Liver (tissue), 9 donors: ENCODE results near the gene DNTTIP2. TPM values are rescaled to one million over a fixed set of nuclear protein-coding genes. Genes with fewer than 3 reads are reported as not detected.

Experiments
- DNase-seq: peaks from one replicate; pipeline ENCODE4 v3.0.0-alpha.2; 2017; ENCODE audit warnings: low spot score
- H3K27ac ChIP-seq, 2 donors: one replicate each; pipeline ENCODE4 v1.7.0; 2013; ENCODE audit warnings: inconsistent platforms in 2 of 2, low read length in 2 of 2, control low read depth in 1 of 2, low read depth in 1 of 2, mild to moderate bottlenecking in 1 of 2
- H3K27me3 ChIP-seq, 4 donors: one replicate each; pipeline versions ENCODE4 v1.6.1 to v1.7.0; 2013; ENCODE audit warnings: low read length in 3 of 4, inconsistent platforms in 1 of 4, mild to moderate bottlenecking in 1 of 4, moderate library complexity in 1 of 4; ENCODE audit not compliant: control insufficient read depth in 4 of 4, insufficient read depth in 4 of 4
- H3K36me3 ChIP-seq, 4 donors: one replicate each; pipeline versions ENCODE4 v1.6.1 to v1.7.0; 2013; ENCODE audit warnings: low read length in 3 of 4, mild to moderate bottlenecking in 3 of 4, low read depth in 1 of 4, moderate library complexity in 1 of 4; ENCODE audit not compliant: control insufficient read depth in 4 of 4, insufficient read depth in 3 of 4
- H3K4me1 ChIP-seq, 4 donors: one replicate each; pipeline versions ENCODE4 v1.6.1 to v1.7.0; 2013; ENCODE audit warnings: low read length in 3 of 4, mild to moderate bottlenecking in 3 of 4, moderate library complexity in 1 of 4; ENCODE audit not compliant: control insufficient read depth in 4 of 4, insufficient read depth in 4 of 4
- H3K4me3 ChIP-seq, 3 donors: one replicate each; pipeline versions ENCODE4 v1.6.1 to v1.7.0; 2013; ENCODE audit warnings: low read length in 3 of 3, control low read depth in 1 of 3, low read depth in 1 of 3, mild to moderate bottlenecking in 1 of 3
- H3K9ac ChIP-seq, 2 donors: one replicate each; pipeline ENCODE4 v1.7.0; 2013; ENCODE audit warnings: low read length in 2 of 2, mild to moderate bottlenecking in 2 of 2, moderate library complexity in 2 of 2, control low read depth in 1 of 2, low read depth in 1 of 2
- H3K9me3 ChIP-seq, 4 donors: one replicate each; pipeline versions ENCODE4 v1.6.1 to v1.7.0; 2013; ENCODE audit warnings: low read length in 3 of 4; ENCODE audit not compliant: control insufficient read depth in 4 of 4
- EGR1 ChIP-seq, 2 donors: IDR thresholded peaks; 2 replicates each; pipeline ENCODE4 v1.6.1; 2016 to 2018; ENCODE audit warnings: antibody characterized with exemption in 2 of 2, low read depth in 2 of 2
- FOXA1 ChIP-seq: IDR thresholded peaks from 2 replicates; pipeline ENCODE4 v1.6.1; 2016; ENCODE audit warnings: antibody characterized with exemption
- FOXA2 ChIP-seq: IDR thresholded peaks from 2 replicates; pipeline ENCODE4 v1.6.1; 2016; ENCODE audit warnings: antibody characterized with exemption
- GABPA ChIP-seq, 2 donors: IDR thresholded peaks in 1 of 2; conservative IDR thresholded peaks in 1 of 2; 2 replicates each; pipeline ENCODE4 v1.6.1; 2016; ENCODE audit warnings: antibody characterized with exemption in 2 of 2, mild to moderate bottlenecking in 1 of 2, moderate library complexity in 1 of 2
- HNF4A ChIP-seq, 2 donors: conservative IDR thresholded peaks; 2 replicates each; pipeline ENCODE4 v1.6.1; 2016; ENCODE audit warnings: antibody characterized with exemption in 2 of 2, mild to moderate bottlenecking in 2 of 2
- HNF4G ChIP-seq: IDR thresholded peaks from 2 replicates; pipeline ENCODE4 v1.6.1; 2016; ENCODE audit warnings: antibody characterized with exemption
- JUND ChIP-seq, 2 donors: IDR thresholded peaks; 2 replicates each; pipeline ENCODE4 v1.6.1; 2016; ENCODE audit warnings: antibody characterized with exemption in 2 of 2
- NR2F2 ChIP-seq: IDR thresholded peaks from 2 replicates; pipeline ENCODE4 v1.6.1; 2016; ENCODE audit warnings: antibody characterized with exemption
- RAD21 ChIP-seq, 2 donors: IDR thresholded peaks; 2 replicates each; pipeline ENCODE4 v1.6.1; 2016; ENCODE audit warnings: antibody characterized with exemption in 2 of 2, mild to moderate bottlenecking in 2 of 2
- RXRA ChIP-seq, 2 donors: IDR thresholded peaks; 2 replicates each; pipeline ENCODE4 v1.6.1; 2017 to 2018; ENCODE audit warnings: antibody characterized with exemption in 2 of 2, mild to moderate bottlenecking in 1 of 2
- SP1 ChIP-seq: IDR thresholded peaks from 2 replicates; pipeline ENCODE4 v1.6.1; 2018; ENCODE audit warnings: antibody characterized with exemption, mild to moderate bottlenecking
- TAF1 ChIP-seq: conservative IDR thresholded peaks from 2 replicates; pipeline ENCODE4 v1.6.1; 2016; ENCODE audit warnings: antibody characterized with exemption, mild to moderate bottlenecking
- YY1 ChIP-seq: IDR thresholded peaks from 2 replicates; pipeline ENCODE4 v1.6.1; 2016; ENCODE audit warnings: antibody characterized with exemption, mild to moderate bottlenecking
- WGBS: extraction: QIAGEN DNeasy Blood & Tissue Kit; methylation state at CpG from one replicate; pipeline ENCODE4 v1.1.7; 2013; 5-methylcytosine and 5-hydroxymethylcytosine counted together
- polyA plus RNA-seq, 2 donors: library from polyadenylated mRNA; stranded (reverse) in 1 of 2; unstranded in 1 of 2; fragments of 200-250 nt in 1 of 2; fragments of >200 nt in 1 of 2; fragmentation: Nextera tagmentation in 1 of 2; extraction: Ambion mirVana in 1 of 2; gene quantifications; one replicate each; pipeline versions ENCODE4 v1.2.1 to v1.2.3, GENCODE V29; 2013 to 2015
- total RNA-seq, 2 donors: library from RNA; depleted of rRNA; stranded (reverse); fragments of >200 nt; gene quantifications; one replicate each; pipeline ENCODE4 v1.2.3, GENCODE V29; 2014
- TF ChIP-seq, protein P1 (sequence below): IDR thresholded peaks from 2 replicates; pipeline ENCODE4 v1.6.1; 2016; ENCODE audit warnings: antibody characterized with exemption
- TF ChIP-seq, protein P2 (sequence below): IDR thresholded peaks from 2 replicates; pipeline ENCODE4 v1.6.1; 2016; ENCODE audit warnings: antibody characterized with exemption
- TF ChIP-seq, protein P3 (sequence below): fragments of 150-350 bp; IDR thresholded peaks from 2 replicates; pipeline ENCODE4 v1.5.1; 2017; ENCODE audit warnings: improper control_type of control experiment, low read depth, low read length; ENCODE audit not compliant: missing input control
- TF ChIP-seq, protein P4 (sequence below): IDR thresholded peaks from 2 replicates; pipeline ENCODE4 v1.6.1; 2016; ENCODE audit warnings: antibody characterized with exemption
- TF ChIP-seq, protein P5 (sequence below): IDR thresholded peaks from 2 replicates; pipeline ENCODE4 v1.6.1; 2016; ENCODE audit warnings: antibody characterized with exemption, mild to moderate bottlenecking
- donor health status: healthy.
- donor health status: healthy.
- donor health status: healthy.
- donor health status: healthy.
- donor health status: healthy.

DNTTIP2 gene
- total and polyA plus RNA-seq, 4 donors: 10.9 to 19.7 (median 13.4) TPM

DNA sequence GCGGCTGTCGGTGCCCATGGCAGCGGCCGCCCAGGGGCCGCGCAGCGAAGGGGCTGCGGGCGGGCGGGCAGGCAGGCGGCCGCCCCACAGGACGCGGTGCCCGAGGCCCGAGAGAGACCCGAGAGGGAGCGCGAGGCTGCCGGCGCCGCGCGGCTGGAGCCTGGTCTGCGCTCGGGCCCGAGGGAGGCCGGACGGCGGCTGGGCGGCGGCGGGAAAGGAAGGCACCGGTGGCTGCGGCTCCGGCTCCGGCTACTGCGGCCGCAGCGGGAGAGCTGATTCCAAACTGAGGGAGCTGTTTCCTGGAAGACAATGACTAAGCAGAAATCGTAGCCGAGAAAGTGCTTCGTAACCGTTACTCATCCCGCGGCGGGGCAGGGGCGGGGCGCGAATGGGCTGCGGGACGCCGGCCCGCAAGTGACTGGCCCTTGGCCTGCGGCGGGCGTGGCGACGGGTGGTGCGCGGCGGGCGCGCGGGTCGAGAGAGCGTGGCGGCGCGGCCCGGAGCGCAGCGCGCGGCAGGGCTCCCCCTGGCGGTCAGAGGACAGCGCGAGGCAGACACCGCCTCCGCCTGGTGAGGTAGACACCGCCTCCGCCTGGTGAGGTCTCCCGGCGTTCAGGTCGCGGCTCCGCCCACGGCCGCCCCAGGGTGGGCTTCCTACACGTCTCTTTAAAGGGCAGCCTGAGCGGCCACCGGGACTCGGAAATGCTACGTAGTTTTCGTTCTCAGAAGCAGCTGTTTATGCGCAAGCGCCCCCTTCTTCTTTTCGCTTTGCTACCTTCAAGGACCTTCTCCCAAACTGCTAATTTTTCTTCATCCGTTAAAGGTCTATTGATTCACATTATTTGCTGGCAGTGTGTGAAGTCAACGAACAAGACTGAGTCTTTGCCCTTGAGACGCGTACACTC is 30.4 kb upstream of the DNTTIP2 start, which contains the start of gene GCLM:
TSS of gene GCLM (minus strand) at position 285 of the 905 bp plus-strand sequence. CDS start at position 18, 267 bp downstream.
- peaks cover 0 to 35% (median 28%) of the 10 kb centered on the region in 4 donors for H3K4me1 ChIP-seq
- DNase-seq: peak; percentile 97

More for the DNA sequence above, 30.4 kb upstream of the DNTTIP2 start, which contains the start of gene GCLM:
- H3K9ac ChIP-seq: peak within 1 kb of the TSS; percentile 57 to 74
- TF ChIP-seq HNF4A (conservative IDR thresholded peaks at IDR 0.05): no peak
- no peak for TF ChIP-seq FOXA2
- TF ChIP-seq, protein P1, sequence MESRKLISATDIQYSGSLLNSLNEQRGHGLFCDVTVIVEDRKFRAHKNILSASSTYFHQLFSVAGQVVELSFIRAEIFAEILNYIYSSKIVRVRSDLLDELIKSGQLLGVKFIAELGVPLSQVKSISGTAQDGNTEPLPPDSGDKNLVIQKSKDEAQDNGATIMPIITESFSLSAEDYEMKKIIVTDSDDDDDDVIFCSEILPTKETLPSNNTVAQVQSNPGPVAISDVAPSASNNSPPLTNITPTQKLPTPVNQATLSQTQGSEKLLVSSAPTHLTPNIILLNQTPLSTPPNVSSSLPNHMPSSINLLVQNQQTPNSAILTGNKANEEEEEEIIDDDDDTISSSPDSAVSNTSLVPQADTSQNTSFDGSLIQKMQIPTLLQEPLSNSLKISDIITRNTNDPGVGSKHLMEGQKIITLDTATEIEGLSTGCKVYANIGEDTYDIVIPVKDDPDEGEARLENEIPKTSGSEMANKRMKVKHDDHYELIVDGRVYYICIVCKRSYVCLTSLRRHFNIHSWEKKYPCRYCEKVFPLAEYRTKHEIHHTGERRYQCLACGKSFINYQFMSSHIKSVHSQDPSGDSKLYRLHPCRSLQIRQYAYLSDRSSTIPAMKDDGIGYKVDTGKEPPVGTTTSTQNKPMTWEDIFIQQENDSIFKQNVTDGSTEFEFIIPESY: no peak
- TF ChIP-seq YY1: no peak
- TF ChIP-seq NR2F2: no peak
- no peak for TF ChIP-seq HNF4G
- TF ChIP-seq JUND (IDR thresholded peaks at IDR 0.05): no peak
- peak; percentile 48 for TF ChIP-seq TAF1
- TF ChIP-seq, protein P2, sequence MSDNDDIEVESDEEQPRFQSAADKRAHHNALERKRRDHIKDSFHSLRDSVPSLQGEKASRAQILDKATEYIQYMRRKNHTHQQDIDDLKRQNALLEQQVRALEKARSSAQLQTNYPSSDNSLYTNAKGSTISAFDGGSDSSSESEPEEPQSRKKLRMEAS: no peak
- TF ChIP-seq FOXA1: no peak
- TF ChIP-seq GABPA (IDR thresholded peaks at IDR 0.05 in 1 of 2, conservative IDR thresholded peaks at IDR 0.05 in 1 of 2): no peak
- TF ChIP-seq RXRA (IDR thresholded peaks at IDR 0.05): peak in 1 of 2 donors; percentile 17
- TF ChIP-seq, protein P3, sequence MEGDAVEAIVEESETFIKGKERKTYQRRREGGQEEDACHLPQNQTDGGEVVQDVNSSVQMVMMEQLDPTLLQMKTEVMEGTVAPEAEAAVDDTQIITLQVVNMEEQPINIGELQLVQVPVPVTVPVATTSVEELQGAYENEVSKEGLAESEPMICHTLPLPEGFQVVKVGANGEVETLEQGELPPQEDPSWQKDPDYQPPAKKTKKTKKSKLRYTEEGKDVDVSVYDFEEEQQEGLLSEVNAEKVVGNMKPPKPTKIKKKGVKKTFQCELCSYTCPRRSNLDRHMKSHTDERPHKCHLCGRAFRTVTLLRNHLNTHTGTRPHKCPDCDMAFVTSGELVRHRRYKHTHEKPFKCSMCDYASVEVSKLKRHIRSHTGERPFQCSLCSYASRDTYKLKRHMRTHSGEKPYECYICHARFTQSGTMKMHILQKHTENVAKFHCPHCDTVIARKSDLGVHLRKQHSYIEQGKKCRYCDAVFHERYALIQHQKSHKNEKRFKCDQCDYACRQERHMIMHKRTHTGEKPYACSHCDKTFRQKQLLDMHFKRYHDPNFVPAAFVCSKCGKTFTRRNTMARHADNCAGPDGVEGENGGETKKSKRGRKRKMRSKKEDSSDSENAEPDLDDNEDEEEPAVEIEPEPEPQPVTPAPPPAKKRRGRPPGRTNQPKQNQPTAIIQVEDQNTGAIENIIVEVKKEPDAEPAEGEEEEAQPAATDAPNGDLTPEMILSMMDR: peak; percentile 93
- peak; percentile 7 for TF ChIP-seq SP1
- no peak for TF ChIP-seq EGR1 (IDR thresholded peaks at IDR 0.05; ENCODE audit: low read depth in 2 of 2)
- TF ChIP-seq RAD21 (IDR thresholded peaks at IDR 0.05): peak; percentile 44 to 69
- TF ChIP-seq, protein P4, sequence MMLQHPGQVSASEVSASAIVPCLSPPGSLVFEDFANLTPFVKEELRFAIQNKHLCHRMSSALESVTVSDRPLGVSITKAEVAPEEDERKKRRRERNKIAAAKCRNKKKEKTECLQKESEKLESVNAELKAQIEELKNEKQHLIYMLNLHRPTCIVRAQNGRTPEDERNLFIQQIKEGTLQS: no peak
- TF ChIP-seq, protein P5, sequence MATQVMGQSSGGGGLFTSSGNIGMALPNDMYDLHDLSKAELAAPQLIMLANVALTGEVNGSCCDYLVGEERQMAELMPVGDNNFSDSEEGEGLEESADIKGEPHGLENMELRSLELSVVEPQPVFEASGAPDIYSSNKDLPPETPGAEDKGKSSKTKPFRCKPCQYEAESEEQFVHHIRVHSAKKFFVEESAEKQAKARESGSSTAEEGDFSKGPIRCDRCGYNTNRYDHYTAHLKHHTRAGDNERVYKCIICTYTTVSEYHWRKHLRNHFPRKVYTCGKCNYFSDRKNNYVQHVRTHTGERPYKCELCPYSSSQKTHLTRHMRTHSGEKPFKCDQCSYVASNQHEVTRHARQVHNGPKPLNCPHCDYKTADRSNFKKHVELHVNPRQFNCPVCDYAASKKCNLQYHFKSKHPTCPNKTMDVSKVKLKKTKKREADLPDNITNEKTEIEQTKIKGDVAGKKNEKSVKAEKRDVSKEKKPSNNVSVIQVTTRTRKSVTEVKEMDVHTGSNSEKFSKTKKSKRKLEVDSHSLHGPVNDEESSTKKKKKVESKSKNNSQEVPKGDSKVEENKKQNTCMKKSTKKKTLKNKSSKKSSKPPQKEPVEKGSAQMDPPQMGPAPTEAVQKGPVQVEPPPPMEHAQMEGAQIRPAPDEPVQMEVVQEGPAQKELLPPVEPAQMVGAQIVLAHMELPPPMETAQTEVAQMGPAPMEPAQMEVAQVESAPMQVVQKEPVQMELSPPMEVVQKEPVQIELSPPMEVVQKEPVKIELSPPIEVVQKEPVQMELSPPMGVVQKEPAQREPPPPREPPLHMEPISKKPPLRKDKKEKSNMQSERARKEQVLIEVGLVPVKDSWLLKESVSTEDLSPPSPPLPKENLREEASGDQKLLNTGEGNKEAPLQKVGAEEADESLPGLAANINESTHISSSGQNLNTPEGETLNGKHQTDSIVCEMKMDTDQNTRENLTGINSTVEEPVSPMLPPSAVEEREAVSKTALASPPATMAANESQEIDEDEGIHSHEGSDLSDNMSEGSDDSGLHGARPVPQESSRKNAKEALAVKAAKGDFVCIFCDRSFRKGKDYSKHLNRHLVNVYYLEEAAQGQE: peak; percentile 75
- H3K36me3 ChIP-seq: no peaks in the 10 kb centered on the region
- H3K4me3 ChIP-seq: peak within 1 kb of the TSS; percentile 76 to 100 (median 84)
- H3K9me3 ChIP-seq: no peaks in the 10 kb centered on the region
- H3K27me3 ChIP-seq: no peaks in the 10 kb centered on the region
- WGBS: under 1% methylated on average over 102 of the region's 102 CpGs
- peak within 1 kb of the TSS; percentile 98 for H3K27ac ChIP-seq
